ENCODE data around the gene GTF2A1L. TPM values are rescaled to one million over a fixed set of nuclear protein-coding genes. Genes with fewer than 3 reads are reported as not detected.
"Not testable (repeated sequence)": the region's sequence is repeated elsewhere in the genome, so short reads cannot be mapped to it uniquely, and the experiment has no call there.

GTF2A1L gene
- total RNA-seq, 1 donor from 2014 or later, result 0.26 TPM

DNA sequence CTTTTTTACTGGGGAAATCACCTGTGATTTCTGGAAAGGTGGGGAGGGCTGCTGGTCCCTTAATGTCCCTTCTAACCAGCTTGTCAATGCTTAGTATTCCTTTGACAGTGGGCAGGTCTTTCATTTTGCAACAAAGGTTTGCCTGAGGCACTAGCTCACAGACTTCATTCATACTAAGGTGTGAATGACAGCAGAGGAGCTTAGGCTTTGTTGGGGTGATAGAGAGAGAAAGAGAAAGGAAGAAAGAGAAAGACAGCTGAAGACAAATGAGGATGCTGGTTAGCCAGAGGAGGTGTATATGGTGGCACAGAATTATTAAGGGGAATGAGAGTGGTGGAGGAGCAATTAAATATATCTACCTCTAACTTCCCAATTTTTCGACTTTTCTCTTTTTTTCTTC lies 28.9 kb upstream of the GTF2A1L start:
- Histone ChIP-seq H3K36me3 (ENCODE audit: control insufficient read depth, insufficient read depth, low read length) (no peaks in the 10 kb centered on the region), H3K27me3 (ENCODE audit: control insufficient read depth, insufficient read depth, low read length) (no peaks in the 10 kb centered on the region)

DNA sequence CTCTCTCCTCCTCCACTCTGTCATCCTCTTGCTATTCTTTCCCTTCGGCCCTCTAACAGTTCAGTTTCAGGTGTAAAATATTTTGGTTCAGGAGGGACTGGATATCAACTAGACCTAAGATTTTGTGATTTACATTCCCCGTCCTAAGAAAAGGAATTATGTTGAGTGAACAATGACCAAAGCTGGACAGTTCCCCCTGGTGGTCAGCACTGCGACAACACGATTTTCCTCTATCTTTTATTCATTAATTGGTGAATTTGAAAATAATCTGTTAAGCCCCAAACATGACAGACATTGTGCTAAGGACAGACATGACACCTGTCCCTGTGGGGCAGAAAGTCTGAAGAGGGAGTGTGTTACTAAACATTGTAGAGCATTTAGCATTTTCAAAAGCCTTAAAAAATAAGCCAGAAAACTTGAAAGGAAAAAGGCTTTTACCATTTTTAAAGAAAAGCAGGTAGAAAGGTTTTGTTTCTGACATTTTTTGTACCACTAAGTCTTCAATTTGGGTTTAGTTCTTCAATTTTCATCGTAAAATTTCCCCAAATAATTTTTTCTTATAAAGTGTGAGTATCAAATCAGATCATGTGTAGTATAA lies 28.4 kb upstream of the GTF2A1L start:
- peak; percentile 21 for DNase-seq (ENCODE audit: low read depth)

More for the DNA sequence above, 28.9 kb upstream of the GTF2A1L start:
- H3K4me3 ChIP-seq (ENCODE audit: low read depth, low read length), result no peak overlapping the region
- DNase-seq (ENCODE audit: low read depth) (no peak), FAIRE-seq (no peak)
- TF ChIP-seq, protein P1, sequence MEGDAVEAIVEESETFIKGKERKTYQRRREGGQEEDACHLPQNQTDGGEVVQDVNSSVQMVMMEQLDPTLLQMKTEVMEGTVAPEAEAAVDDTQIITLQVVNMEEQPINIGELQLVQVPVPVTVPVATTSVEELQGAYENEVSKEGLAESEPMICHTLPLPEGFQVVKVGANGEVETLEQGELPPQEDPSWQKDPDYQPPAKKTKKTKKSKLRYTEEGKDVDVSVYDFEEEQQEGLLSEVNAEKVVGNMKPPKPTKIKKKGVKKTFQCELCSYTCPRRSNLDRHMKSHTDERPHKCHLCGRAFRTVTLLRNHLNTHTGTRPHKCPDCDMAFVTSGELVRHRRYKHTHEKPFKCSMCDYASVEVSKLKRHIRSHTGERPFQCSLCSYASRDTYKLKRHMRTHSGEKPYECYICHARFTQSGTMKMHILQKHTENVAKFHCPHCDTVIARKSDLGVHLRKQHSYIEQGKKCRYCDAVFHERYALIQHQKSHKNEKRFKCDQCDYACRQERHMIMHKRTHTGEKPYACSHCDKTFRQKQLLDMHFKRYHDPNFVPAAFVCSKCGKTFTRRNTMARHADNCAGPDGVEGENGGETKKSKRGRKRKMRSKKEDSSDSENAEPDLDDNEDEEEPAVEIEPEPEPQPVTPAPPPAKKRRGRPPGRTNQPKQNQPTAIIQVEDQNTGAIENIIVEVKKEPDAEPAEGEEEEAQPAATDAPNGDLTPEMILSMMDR (IDR thresholded peaks at IDR 0.05; ENCODE audit: insufficient read depth, low read length, severe bottlenecking), result no peak

DNA sequence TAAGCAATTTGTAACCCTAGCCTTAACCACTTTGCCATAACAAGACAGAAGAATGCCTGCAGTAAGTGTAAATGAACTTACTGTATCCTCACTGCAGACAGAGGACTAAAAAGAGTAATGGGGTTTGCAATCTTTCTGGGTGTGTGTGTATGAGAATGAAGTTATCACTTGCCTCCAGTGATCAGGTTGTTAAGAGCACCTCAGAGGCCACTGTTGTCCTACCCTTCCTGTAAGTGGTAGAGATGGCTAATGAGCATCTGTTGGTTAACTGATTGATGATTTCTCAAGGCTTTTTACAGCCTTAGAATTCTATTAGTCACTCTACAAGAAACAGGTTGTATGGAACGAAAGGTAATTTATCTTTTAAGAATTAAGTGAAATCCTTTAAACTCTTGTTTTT lies 27.6 kb upstream of the GTF2A1L start:
- no peak for FAIRE-seq
- TF ChIP-seq, protein P1 (IDR thresholded peaks at IDR 0.05; ENCODE audit: insufficient read depth, low read length, severe bottlenecking), result no peak
- H3K4me3 ChIP-seq (ENCODE audit: low read depth, low read length), result no peak overlapping the region

More for the DNA sequence above, 28.4 kb upstream of the GTF2A1L start:
- Histone ChIP-seq H3K36me3 (ENCODE audit: control insufficient read depth, insufficient read depth, low read length) (no peaks in the 10 kb centered on the region), H3K4me3 (ENCODE audit: low read depth, low read length) (no peak overlapping the region), H3K27me3 (ENCODE audit: control insufficient read depth, insufficient read depth, low read length) (no peaks in the 10 kb centered on the region)
- TF ChIP-seq, protein P1 (IDR thresholded peaks at IDR 0.05; ENCODE audit: insufficient read depth, low read length, severe bottlenecking), result peak; percentile 56
- no peak for FAIRE-seq

DNA sequence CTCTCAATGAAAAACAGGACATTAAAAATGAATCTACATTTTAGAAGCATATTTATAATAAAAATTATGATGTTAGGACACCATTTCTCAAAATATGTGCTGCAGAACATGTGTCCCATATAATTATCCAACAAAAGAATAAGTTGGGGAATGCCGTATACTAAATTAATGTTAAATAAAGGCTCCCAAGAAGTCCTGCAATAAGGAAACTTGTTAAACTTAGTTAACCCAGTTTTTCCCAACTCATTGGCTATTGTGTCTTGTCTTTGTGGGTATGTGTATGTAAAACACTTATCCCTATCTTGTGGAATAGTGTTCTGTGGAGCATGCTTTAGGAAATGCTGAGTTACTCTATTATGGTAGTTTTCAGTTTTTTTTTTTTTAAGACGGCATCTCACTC lies 25.6 kb upstream of the GTF2A1L start:
- Histone ChIP-seq H3K36me3 (ENCODE audit: control insufficient read depth, insufficient read depth, low read length) (no peaks in the 10 kb centered on the region), H3K4me3 (ENCODE audit: low read depth, low read length) (no peak overlapping the region), H3K27me3 (ENCODE audit: control insufficient read depth, insufficient read depth, low read length) (no peaks in the 10 kb centered on the region)
- FAIRE-seq (no peak), DNase-seq (ENCODE audit: low read depth) (no peak)
- TF ChIP-seq, protein P1 (IDR thresholded peaks at IDR 0.05; ENCODE audit: insufficient read depth, low read length, severe bottlenecking), result no peak

More for the DNA sequence above, 27.6 kb upstream of the GTF2A1L start:
- H3K36me3 ChIP-seq (ENCODE audit: control insufficient read depth, insufficient read depth, low read length), result no peaks in the 10 kb centered on the region
- no peaks in the 10 kb centered on the region for H3K27me3 ChIP-seq (ENCODE audit: control insufficient read depth, insufficient read depth, low read length)
- DNase-seq (ENCODE audit: low read depth), result no peak

DNA sequence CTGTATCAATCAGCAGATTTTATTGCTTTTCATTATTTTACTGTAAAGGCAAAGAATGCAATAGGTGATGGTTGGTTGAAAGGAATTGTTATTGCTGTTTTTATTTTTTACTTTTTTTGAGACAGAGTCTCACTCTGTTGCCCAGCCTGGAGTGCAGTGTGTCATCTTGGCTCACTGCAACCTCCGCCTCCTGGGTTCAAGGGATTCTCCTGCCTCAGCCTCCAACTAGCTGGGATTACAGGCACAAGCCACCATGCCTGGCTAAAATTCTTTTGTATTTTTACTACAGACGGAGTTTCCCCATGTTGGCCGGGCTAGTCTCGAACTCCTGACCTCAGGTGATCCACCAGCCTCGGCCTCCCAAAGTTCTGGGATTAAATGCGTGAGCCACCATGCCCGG lies 20.9 kb upstream of the GTF2A1L start:
- H3K36me3 ChIP-seq (ENCODE audit: control insufficient read depth, insufficient read depth, low read length); H3K4me3 ChIP-seq (ENCODE audit: low read depth, low read length); H3K27me3 ChIP-seq (ENCODE audit: control insufficient read depth, insufficient read depth, low read length); DNase-seq (ENCODE audit: low read depth); FAIRE-seq: not testable (repeated sequence)

DNA sequence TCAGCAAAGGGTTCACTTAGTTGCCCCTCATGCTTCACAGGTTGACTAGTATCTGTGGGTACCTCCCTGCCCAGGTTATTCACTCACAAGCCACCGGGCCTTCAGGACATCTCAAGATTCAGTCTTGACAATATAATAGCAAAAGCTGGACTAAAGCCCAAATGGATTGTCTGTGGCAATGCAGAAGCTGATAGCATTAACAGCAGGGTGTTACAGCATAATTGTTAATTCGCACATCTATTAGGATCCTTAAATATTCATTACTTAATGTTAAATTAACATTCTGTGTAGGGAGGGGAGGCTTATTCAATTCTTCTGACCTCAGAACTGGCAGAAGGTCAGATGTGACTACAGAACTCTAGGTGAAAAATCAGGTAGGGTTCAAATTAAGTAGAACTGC lies 20.2 kb upstream of the GTF2A1L start:
- TF ChIP-seq, protein P1 (IDR thresholded peaks at IDR 0.05; ENCODE audit: insufficient read depth, low read length, severe bottlenecking), result no peak
- DNase-seq (ENCODE audit: low read depth), result no peak
- Histone ChIP-seq H3K4me3 (ENCODE audit: low read depth, low read length) (no peak overlapping the region), H3K27me3 (ENCODE audit: control insufficient read depth, insufficient read depth, low read length) (no peaks in the 10 kb centered on the region), H3K36me3 (ENCODE audit: control insufficient read depth, insufficient read depth, low read length) (no peaks in the 10 kb centered on the region)
- FAIRE-seq, result no peak
